Measurements from ENCODE around the gene MYO10.

The MYO10 gene

DNA sequence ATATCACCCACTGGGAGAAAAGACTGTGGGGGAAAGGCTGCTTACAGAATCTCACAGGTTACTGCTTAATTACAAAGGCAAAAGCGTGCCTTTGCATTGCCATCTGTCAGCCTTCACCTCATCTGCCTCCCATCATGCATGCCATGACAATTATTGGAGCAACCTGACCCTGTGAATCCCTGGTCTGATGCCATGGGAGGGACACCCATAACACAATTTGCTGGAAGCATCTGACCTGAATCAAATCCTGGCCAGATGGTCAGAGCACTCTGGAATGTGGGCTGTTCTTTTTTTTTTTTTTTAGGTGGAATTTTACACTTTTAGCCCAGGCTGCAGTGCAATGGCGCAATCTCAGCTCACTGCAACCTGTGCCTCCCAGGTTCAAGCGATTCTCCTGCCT lies 307.7 kb downstream of the MYO10 start:
- no peak overlapping the region for H3K27ac ChIP-seq
- TF ChIP-seq CTCF (conservative IDR thresholded peaks at IDR 0.05), result no peak
- no peak for TF ChIP-seq ZFX (IDR thresholded peaks at IDR 0.05)

- H3K27ac ChIP-seq, result no peak overlapping the region
- no peak for TF ChIP-seq CTCF (conservative IDR thresholded peaks at IDR 0.05)
- no peak for TF ChIP-seq ZFX (IDR thresholded peaks at IDR 0.05)
Measured at GRCh38 chr5:16626696-16627264, 309.3 kb downstream of the MYO10 start.

DNA sequence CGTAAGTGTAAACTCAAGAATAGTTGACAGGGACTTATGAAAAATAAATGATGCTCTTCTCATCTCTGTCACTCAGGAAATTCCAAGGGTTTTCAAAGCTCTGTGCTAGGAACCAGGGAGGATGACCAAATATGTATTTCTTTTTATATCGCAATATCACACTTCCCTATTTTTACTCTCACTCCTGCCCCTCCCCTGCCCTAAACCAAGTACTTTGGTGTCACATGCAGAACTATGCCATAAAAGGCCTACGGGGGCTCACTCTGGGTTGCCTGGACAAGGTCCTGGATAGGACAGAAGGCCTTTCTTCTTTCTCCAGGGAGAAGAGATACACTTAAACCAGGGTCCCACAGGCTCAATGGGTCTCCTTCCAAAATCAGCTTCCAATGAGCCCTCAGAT lies 311.0 kb downstream of the MYO10 start:
- TF ChIP-seq ZFX (IDR thresholded peaks at IDR 0.05) (no peak), CTCF (conservative IDR thresholded peaks at IDR 0.05) (no peak)
- H3K27ac ChIP-seq, result no peak overlapping the region

- TF ChIP-seq ZFX (IDR thresholded peaks at IDR 0.05) (no peak), CTCF (conservative IDR thresholded peaks at IDR 0.05) (no peak)
- no peak overlapping the region for H3K27ac ChIP-seq
Measured at GRCh38 chr5:16619136-16619535, 317.0 kb downstream of the MYO10 start.

DNA sequence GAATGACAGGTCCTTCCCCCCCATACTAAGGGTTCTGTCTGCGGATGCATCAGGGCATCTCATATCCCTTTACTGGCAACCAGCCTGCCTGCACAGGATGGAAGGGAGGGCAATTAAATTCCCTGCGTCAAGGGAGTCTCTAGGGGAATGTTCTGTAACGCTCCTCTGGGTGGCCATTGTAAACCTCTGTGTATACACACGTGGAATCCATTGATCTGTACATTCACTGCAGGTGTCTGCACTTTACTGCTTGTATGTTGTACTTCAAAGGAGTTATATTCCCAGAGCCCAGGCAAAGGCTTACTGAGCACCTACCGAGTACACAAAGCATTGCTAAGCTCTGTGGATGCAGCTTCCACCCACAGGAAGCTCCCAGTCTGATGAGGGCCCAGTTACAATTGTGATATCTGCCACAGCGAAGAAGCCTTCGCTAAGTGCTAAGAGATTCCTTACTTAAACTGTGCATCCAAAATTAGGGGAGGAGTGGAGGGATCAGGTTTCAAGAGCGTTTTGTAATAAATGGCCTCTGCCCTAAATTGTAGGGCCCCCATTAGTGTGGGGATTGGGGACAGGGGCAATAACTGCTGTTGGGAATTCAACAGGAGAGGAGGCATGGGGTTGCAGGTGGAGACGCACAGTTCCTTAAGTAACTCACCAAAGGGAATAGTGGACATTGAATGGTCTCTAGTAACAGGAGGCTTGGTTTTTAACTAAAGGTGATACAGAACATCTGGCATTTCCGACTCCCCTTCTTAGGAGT lies 317.8 kb downstream of the MYO10 start:
- TF ChIP-seq CTCF (conservative IDR thresholded peaks at IDR 0.05) (no peak), ZFX (IDR thresholded peaks at IDR 0.05) (no peak)
- H3K27ac ChIP-seq, result no peak overlapping the region

- H3K27ac ChIP-seq, result peak overlapping the region; percentile 71
- TF ChIP-seq CTCF (conservative IDR thresholded peaks at IDR 0.05), result no peak
- no peak for TF ChIP-seq ZFX (IDR thresholded peaks at IDR 0.05)
Measured at GRCh38 chr5:16617274-16617968, 318.7 kb downstream of the MYO10 start.

All from C4-2B (cell line).